ENCODE data around the gene CHMP3.
"Not testable (repeated sequence)": the region's sequence is repeated elsewhere in the genome, so short reads cannot be mapped to it uniquely, and the experiment has no call there.

The CHMP3 gene

DNA sequence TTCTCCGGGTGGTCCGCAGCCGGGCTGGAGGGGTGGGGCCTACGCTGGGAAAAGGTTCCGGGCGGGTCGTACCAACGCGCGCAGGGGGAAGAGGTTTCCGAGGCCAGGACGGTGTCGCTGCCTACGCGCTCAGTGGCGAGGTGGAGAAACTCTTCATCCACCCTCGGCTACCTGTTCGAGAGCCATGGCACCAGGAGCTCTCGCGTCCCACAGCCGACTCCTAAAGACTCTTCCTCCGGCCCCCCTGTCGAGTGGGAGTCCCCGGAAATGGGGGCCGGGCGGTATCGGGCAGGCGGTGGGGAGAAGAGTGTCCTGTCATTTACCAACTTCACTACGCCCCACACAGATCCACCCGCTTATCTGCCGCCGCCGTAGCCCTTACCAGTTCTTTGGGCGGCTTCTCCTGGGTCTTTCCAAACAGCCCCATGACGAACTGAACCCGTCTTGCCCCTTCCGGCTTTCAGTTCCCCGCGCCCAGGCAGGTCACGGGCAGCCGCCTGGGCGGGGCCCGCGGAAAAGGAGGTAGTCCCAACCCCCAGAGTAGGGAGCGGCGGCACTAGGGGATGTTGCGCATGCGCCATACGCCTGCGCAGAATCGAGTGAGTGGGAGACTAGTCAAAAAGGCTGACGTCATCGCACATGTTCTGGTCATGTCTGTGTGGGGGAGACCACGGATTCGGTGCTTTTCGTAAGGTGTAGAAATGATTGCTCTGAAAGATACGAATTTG is at the start of gene CHMP3:
CHMP3 (minus strand) TSS at position 522 of the 728 bp plus-strand sequence; CDS start at position 427, 95 bp downstream.
- peak; percentile 94 for DNase-seq

DNA sequence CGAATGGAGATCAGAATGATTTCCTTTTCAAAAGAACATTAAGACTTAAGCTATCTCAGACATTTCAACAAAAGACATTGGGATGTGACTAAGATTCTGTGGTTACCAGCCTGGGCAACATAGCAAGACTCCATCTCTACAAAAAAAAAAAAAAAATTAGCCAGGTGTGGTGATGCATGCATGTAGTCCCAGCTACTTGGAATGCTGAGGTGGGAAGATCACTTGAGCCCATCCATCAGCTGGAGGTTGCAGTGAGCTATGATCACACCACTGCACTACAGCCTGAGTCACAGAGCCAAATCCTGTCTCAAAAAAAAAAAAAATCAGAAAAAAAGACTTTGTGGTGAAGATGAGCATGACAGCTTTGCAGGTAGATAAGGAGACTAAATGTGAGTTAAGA is 47.6 kb upstream of the CHMP3 start:
- no peak for DNase-seq

DNA sequence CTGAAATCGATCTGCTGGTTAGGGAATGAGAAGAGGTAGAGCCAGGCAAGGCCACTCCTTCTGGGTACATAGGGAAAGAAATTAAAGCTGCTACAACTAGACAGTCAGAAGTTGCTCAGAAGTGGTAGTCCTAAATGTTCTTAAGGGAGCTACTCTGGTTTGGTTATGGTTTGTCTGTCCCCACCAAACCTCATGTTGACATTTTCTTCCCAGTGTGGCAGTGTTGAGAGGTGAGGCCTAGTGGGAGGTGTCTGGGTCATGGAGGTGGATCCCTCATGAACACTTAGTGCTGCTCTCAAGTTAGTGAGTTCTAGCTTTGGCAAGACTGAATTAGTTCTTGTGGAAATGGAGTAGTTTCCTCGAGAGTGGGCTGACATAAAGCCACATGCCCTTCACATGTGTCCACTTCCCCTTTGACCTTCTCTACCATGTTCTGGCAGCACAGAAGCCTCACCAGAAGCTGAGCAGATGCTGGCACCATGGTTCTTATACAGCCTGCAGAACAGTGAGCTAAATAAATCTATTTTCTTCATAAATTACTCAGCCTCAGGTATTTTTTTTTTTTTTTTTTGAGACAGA is 45.7 kb upstream of the CHMP3 start:
- no peak for DNase-seq

DNA sequence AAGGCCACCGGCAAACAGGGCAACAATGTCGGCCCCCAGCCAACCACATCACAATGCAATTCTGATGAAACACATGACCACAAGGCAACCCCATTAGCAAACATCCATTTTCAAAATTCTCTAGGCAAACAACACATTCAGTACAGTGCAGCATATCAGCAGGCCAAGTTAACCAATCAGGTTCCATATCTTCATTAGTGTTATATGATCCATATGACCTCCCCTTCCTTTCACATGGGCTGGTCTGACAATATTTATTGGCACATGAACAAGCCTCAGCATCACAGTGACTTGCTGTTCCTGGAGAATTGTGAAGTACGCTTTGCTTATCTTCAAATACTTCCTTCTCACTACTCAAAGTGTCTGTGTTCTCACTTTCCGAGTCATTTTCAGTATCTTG is 40.7 kb upstream of the CHMP3 start:
- no peak for DNase-seq

DNA sequence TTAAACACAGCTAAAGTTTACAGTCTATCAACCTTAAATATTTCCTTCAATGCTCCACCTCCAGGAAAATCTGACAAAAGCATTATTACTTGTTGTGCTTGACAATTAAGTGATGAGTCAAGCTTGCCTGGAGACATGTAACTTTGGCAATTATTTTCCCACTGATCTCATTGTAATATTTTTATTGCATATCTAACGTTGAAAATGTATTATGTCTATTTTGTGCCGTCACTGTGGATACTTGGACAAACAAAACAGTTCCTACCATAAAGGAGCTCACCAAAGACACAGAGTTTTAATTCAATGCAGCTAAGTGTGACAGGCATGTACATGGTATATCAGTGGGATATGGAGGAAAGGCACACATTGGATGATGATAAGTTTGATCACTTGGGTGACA is 35.7 kb upstream of the CHMP3 start:
- no peak for DNase-seq

DNA sequence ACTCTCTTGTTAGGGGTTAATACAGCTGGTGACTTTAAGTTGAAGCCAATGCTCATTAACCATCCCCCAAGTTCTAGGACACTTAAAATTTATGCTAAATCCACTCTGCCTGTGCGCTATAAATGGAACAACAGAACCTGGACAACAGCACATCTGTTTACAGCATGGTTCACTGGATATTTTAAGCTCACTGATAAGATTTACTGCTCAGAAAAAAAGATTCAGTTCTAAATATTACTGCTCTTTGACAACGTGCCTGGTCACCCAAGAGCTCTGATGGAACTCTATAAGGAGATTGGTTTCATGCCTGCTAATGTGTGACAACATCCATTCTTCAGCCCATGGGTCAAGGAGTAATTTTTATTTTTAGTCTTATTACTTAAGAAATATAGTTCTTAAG is 32.9 kb upstream of the CHMP3 start:
- DNase-seq, result no peak

DNA sequence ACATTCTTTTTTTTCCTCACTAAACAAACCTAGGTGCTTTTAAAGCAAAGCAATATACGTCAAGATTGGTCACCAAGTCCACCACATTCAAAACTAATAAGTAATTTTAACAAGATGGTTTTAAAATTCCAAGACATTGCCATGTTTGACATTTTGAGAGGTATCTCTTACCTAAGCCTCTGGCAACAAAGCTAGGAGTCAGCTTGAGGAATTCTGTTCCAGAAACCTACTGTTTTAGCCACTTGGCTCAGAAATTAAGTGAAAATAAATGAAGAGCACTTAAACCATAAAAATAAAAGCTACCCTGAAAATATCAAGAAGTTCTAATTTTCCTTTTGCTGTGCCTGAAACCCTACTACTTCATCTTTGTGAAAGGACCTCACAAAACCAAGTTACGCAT is 30.0 kb upstream of the CHMP3 start:
- no peak for DNase-seq

DNA sequence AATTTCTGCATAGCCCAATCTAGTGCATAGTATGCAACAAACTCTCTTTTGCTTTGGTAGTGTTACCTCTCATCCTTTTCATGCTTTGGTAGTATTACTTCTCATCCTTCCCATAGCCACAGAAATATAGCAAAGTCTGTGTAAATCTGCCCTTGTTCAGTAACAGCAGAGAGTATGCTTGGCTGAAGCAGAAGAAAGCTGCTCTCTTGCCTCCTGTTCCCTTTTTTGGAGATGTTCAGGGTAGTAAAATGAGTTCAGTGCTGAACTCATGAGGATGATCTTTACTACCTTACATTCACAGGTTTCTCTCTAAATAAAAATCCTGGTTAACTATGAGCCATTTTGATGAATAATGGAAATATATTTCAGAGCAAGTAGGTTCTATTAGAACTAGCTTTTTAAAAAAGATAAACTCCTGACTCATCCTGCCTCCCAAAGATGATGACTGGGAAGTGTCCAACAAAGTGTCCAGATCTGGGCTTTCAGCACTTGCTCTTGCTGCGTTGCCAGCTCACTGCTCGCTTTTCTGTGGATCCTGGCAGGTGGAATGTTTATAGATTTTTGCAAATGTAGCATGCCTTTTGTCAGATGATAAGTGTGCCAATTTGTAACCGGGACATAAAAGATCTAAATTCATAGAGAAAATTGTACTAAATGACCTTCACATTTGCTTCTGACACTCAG is 29.4 kb upstream of the CHMP3 start:
- DNase-seq, result no peak

DNA sequence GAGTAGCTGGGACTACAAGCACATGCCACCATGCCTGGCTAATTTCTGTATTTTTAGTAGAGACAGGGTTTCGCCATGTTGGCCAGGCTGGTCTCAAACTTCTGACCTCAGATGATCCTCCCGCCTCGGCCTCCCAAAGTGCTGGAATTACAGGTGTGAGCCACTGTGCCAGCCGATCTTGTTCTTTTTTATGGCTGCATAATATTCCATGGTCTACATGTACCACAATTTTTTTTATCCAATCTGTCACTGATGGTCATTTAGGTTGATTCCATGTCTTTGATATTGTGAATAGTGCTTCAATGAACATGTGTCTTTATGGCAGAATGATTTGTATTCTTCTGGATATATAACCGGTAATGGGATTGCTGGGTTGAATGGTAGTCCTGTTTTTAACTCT is 26.5 kb upstream of the CHMP3 start:
- not testable (repeated sequence) for DNase-seq

DNA sequence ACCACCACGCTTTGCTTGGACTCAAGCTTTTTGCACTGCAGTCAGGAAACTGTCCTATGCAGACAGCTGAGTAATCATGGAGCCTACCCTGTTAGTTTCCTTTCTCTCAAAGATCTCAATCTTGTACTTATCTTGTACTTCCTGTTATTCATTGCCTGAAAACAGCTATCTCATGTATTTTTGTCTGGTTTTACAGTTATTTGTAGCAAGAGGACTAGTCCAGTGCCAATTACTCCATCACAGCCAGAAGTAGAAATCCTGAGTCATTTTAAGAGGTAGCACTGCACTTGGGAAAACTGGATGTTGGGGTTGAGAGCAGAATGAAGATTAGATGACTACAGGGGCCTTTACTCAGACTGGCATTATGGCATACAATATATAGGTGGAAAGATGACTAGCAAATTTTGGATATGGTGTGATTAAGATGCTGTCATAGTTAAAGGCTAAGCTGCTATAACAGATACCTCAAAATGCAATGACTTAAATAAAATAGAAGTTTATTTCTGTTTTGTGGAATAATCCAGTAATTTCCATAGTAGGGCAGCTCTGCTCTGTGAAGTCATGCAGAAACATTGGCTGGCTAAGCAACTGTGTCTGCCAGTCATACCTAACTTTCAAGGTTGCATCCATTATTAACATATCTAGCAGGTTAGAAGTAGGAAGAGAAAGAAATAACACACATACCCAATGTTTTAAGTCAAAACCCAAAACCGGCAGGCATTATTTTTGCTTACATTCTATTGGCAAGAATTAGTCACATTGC is 21.1 kb upstream of the CHMP3 start:
- no peak for DNase-seq

DNA sequence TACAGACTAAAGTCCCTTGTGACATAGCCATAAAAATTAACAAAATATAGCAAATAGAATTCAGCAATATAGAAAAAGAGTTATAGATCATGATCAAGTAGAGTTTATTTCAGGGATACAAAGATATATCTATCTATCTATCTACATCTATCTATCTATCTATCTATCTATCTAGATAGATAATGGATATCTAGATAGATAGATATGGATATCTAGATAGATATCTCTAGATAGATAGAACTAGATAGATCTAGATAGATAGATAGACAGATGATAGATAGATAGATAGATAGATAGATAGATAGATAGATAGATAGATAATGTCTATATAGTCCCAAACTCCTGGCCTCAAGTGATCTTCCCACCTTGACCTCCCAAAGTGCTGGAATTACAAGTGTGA is 17.3 kb upstream of the CHMP3 start:
- DNase-seq, result no peak

DNA sequence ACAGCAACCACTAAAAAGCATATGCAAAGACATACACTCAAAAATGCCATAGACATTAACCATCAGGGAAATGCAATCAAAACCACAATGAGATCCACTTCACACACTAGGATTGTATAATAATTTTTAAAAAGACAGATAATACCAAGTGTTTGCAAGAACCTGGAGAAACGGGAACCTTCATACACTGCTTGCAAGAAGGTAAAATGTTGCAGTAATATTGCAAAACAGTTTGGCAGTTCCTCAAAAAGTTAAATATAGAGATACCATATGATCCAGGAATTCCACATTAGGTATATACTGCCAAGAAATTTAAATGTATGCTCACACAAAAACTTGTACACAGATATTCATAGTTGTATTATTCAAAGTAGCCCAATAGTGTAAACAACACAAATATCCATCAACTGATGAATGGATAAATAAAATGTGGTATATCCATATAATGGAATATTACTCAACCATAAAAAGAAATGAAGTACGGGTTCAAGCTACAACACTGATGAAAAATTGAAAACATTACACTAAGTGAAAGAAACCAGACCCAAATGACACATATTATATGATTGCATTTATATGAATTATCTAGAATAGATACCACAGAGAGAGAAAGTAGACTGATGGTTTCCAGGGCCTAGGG is 14.7 kb upstream of the CHMP3 start:
- no peak for DNase-seq

DNA sequence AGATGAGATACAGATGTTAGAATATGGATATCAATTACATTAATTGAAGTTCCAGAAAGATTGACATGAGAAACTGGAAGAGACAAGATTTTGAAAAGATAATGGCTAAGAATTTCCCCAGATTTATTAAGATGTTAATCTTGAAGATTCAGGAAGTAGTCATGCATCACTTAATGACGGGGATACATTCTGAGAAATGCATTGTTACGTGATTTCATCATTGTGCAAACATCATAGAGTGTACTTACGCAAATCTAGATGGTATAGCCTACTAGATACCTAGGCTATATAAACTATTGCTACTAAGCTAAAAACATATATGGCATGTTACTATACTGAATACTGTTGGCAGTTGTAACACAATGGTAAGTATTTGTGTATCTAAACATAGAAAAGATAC is 6.8 kb upstream of the CHMP3 start:
- DNase-seq, result no peak

DNA sequence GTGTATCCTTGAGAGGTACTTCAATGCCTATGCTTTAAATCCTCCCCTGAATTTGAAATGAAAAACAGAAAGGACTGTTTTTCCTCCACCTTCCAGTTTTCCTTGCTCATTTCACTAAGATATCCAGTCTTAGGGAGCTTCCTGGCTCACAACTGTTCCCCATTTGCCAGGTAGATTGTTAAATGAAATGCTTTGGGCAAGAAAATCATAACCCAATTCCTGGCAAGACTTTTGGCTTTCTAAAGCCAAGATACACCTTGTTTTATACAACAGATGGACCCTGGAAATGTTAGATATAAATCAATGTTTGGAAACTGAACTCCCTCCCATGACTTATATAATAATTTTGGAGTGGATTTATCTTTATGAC is 3.6 kb upstream of the CHMP3 start:
- DNase-seq, result no peak

DNA sequence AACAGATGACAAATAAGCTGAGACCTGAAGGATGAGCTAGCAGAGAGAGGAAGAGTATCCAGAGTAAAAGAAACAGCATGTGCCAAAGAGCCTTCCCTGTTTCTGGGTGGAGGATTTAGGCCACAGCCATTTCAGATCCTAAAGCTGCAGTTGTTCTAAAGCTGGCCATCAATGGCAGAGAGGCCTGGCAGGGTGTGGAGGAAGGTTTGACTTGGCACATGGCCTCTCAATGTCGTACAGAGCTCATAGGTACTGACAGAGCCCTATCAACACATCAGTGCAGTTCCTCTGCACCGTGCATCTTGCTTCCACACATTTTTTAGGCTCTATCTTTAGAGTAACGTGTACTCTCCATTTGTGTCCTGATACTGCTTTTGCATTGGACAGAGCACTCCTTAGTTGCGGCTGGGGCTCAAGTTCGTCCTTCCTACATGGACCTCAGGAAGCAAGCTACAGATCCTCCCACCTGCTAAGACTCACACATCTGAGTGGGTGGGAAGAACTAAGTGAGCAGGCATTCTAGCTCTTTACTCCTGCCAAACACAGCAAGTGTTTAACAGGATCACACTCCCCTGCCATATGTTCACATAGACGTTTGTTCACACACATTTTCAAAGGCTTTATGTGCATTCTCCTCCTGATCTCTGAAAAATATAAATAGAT is 3.0 kb upstream of the CHMP3 start:
- no peak for DNase-seq

DNA sequence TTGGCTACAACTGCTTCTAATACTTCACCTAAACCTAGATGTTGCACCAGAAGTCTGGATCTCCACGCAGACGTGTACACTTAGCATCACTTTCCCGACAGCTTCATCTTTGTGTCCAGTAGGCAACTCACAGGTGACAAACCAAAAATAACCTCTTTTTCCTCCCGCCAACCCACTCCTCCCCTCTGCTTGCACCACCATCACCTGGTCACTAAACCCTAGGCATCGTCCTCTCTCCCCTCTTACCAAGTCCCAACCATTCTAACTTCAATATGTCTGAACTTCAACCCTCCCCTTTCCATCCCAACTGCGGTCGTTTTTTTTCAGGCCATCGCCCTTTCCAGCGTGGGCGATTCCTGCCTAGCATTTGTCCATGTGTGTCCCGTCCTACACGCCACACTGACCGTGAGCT is 413 bp upstream of the CHMP3 start:
- DNase-seq, result no peak

DNA sequence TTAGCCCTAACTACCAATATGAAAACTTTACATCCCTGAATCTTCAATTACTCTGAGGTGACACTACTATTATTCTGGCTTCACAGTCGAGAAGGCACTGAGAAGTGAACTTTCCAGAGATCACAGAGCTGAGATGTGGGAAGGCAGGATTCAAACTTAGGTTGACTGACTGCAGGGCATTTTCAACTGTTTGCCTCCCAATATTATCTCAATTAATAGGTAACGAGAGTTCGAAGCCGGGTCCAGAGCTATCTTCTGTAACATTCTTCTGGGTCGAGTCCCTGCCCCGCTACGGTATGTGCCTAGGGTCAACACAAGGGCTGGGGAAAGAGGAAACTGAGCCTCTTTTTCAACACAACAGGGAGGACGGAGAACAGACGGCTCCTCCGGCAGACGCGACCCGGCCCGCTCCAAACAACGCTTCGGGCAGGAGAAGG is 740 bp downstream of the CHMP3 start:
- no peak for DNase-seq

DNA sequence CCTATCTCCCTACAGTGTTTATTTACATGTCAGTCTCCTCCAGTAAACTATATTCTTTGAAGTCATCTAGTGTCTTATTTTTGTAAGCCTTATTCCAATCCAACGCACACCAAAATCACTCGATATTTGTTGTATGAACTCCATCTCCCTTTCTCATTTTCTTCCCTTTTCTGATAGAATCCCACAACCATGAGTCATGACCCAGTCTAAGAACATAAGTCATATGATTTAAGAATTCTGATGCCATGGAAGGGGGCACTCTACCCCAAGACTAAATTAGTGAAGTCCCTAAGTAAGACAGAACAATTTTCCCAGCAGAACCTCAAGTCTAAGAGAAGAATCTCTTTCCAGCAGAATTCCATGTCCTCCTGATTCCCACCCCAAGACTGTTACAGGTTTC is 5.4 kb downstream of the CHMP3 start:
- no peak for DNase-seq

DNA sequence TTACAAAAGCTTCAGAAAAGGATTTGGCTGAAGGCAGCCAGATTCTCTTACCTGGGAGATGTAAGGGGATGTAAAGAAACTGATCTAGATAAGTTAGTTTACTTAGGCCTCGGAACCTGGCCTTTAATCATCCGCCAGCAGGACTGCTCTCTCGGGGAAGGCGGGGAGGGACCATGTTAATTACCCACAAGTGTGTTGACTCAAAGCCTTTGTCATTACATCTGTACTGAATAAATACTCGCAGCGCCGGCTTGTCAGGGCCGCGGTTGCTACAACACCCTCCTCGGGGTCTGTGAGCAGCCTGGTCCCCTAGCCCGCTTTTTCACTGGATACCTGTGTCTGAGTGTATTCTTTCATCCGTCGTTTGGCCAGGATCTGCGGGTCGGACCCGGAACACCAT is 6.7 kb downstream of the CHMP3 start:
- no peak for DNase-seq

DNA sequence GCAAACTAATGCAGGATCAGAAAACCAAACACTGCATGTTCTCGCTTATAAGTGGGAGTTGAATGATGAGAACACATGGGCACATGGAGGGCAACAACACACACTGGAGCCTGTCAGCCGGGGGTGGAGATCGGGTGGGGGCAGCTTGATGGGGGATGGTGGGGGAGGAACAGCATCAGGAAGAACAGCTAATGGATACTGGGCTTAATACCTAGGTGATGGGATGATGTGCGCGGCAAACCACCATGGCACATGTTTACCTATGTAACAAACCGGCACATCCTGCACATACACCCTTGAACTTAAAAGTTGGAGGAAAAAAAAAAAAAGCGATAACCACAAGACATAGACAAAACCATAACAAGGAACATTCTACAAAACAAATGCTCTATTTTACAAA is 10.4 kb downstream of the CHMP3 start:
- DNase-seq, result no peak

DNA sequence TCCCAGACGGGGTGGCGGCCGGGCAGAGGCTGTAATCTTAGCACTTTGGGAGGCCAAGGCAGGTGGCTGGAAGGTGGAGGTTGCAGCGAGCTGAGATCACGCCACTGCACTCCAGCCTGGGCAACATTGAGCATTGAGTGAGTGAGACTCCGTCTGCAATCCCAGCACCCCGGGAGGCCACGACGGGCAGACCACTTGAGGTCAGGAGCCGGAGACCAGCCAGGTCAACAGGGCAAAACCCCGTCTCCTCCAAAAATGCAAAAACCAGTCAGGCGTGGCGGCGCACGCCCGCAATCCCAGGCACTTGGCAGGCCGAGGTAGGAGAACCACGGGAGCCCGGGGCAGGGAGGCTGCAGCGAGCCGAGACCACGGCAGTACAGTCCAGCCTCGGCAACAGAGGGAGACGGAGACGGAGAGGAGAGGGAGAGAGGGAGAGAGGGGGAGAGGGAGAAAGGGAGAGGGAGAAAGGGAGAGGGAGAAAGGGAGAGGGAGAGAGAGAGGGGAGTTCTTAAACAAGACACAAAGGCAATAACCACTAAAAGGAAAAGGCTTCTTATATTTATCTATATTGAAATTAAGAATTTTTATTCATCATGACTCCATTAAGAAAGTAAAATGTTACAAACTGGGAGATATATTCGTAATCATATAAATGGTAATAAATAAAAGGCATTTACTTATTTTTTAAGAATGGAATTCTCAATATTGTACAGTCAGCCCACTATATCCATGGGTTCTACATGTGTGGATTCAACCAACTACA is 13.1 kb downstream of the CHMP3 start:
- not testable (repeated sequence) for DNase-seq

DNA sequence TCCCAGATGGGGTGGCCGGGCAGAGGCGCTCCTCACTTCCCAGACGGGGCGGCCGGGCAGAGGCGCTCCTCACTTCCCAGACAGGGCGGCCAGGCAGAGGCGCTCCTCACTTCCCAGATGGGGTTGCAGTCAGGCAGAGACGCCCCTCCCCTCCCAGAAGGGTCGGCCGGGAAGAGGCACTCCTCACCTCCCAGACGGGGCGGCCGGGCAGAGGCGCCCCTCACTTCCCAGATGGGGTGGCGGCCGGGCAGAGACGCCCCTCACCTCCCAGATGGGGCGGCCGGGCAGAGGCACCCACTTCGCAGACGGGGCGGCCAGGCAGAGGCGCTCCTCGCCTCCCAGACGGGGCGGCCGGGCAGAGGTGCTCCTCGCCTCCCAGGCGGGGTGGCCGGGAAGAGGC is 13.8 kb downstream of the CHMP3 start:
- DNase-seq, result not testable (repeated sequence)

All from NCI-H526 treated with DMSO at 0.1 percent for 48 hours (cell line).